ENCODE measurements around the gene CREM.
A peak's percentile ranks its signal among the peaks of the same experiment; 100 is the strongest.

CREM gene

GRCh38 chr10:35224045-35224740 is 97.5 kb downstream of the CREM start:
- DNase-seq, result no peak

DNA sequence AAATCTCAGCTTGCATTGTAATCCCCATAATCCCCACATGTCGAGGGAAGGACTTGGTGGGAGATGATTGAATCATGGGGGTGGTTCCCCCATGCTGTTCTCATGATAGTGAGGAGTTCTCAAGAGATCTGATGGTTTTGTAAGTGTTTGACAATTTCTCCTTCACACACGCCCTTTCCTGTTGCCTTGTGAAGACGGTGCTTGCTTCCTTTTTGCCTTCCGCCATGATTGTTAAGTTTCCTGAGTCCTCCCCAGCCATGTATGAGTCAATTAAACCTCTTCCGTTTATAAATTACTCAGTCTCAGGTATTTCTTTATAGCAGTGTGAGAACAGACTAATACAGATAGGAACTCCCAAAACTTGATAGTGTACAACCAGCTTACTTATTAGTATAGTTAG is 98.6 kb downstream of the CREM start:
- DNase-seq, result no peak

DNA sequence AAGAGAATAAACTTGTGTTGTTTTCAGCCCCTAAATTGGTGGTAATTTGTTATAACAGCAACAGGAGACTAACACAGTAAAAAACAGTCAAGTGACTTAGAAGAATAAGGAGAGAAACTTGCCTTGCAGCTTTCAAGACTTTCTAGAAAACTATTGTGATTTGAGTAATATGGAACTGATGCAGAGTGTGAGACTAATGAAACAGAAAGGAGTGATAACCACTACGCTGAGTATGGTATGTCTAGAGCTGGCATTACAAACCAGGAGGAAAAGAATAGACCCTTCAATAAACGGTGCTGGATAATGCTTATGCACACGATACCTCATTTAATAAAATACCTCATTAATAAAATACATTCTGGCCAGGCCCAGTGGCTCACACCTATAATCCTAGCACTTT is 99.9 kb downstream of the CREM start:
- no peak for DNase-seq

- DNase-seq, result no peak
These were observed 101.4 kb downstream of the CREM start for GRCh38 chr10:35228058-35228457.

DNA sequence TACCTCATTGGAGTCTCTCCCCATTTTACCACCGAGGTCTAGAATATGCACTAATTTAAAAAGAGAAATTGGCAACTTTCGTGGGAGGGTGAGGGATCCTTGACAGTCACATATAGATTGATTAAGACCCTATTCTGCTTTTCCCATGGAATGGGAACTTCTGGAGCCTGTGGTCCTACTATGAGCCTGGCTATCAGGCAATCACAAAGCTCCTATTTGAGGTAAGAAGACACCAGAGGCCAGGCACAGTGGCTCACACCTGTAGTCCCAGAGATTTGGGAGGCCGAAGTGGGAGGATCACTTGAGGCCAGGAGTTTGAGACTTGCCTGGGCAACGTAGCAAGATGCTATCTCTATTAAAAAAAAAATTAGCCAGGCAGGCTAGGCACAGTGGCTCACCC is 105.0 kb downstream of the CREM start:
- no peak for DNase-seq

DNA sequence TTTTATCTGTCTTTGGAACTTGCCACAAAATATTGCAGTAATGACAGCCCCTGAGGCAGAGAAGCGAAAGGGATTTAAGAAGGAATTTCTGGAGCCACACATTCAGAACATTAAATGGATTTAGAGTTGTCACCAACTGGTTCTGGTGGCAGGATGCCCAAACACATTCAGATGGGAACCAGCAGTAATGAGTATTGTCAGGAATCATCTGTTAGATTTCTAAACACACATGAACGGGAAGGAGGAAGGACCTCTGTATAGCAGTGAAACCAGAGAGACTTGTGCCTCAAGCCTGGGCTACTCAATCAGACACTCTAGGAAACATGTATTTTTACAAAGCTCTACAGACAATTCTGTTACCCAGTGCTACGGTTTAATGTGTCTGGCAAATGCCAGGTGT is 105.9 kb downstream of the CREM start:
- DNase-seq, result no peak

DNA sequence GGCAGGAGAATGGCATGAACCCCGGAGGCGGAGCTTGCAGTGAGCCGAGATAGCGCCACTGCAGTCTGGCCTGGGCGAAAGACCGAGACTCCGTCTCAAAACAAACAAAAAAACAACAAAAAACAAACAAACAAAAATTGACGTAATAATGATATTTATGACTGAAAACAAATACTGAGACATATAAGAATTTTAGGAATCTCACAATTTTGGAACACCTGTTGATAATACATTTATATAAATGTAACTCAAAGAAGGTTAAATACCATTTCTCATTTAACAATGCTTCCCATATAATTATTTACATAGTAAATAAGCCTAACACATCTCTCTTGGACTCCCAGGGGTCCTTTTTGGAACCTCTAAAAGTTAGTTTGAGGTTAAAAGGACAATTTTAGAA is 107.4 kb downstream of the CREM start:
- DNase-seq, result no peak

DNA sequence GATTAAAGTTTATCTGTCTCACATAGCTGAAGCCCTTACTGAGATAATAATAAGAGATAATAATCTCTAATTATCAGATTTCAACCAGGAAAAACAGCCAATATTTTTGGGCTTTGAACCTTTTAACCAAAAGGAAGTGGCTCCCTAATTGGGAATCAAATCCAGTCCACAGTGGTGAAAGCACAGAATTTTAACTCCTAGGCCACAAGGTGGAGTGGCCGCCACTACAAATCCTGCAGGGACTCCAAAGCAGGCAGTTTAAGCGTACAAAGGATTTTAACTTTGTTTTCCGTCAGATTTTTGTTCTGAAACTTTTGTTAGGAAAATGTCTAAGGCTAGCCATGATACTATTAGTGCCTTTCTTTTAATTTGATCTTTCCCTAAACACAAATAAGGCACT is 110.1 kb downstream of the CREM start:
- no peak for DNase-seq

DNA sequence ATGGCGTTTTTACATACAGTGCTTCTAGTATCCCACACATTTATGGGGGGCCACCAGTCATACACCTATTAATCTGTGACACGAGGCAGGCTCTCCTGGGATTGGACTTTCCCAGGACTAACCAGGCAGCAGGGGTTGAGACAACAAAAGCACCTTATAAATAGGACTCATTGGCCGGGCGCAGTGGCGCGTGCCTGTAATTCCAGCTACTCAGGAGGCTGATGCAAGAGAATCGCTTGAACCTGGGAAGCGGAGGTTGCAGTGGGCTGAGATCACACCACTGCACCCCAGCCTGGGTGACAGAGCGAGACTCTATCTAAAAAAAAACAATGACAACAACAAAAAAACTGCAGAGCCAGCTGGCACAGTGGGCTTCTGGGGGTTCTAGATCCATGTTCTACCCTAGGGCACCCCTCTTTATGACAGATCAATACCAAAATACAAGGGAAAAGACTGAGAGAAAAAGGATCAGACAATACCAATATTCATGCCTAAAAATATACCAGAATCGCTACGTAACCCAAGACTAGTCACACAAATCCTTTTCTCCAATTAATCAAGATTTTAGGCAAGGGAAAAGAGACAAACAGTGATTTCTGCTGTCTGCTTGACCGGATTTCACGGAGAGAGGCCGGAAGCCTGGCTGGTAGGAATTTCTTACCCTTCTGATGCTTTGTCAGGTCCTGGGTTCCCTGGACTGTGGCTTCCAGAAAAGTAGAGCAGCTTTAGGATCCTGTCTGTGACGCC is 111.3 kb downstream of the CREM start:
- DNase-seq, result no peak

- DNase-seq, result no peak
These were observed 117.9 kb downstream of the CREM start for GRCh38 chr10:35244549-35244948.

DNA sequence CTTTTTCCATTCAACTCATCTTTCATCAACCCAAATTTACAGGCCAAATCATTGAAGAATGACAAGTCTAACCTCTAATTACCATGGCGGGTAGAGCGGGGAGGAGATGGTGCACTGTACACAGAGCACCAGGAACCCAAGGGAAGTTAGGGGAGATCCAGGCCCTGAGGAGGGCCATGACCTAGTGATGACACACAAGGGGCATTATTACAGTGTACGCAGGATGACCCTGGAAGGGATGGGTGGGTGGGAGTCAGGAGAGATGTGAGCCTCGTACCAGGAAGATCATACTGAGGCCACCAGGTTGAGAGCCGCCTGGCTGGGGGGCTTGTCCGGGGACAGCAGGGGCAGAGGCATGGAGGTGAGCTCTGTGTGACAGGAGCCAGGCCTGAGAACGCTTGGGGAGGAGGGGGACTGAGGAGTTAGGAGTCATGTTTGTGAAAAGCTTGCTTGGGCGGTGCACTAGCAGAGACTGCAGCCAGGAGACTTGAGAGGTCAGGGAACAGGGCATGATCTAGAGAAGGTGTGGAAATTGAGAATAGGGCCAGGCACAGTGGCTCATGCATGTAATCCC is 120.2 kb downstream of the CREM start:
- no peak for DNase-seq

- no peak for DNase-seq
These were observed 124.9 kb downstream of the CREM start for GRCh38 chr10:35251373-35252100.

DNA sequence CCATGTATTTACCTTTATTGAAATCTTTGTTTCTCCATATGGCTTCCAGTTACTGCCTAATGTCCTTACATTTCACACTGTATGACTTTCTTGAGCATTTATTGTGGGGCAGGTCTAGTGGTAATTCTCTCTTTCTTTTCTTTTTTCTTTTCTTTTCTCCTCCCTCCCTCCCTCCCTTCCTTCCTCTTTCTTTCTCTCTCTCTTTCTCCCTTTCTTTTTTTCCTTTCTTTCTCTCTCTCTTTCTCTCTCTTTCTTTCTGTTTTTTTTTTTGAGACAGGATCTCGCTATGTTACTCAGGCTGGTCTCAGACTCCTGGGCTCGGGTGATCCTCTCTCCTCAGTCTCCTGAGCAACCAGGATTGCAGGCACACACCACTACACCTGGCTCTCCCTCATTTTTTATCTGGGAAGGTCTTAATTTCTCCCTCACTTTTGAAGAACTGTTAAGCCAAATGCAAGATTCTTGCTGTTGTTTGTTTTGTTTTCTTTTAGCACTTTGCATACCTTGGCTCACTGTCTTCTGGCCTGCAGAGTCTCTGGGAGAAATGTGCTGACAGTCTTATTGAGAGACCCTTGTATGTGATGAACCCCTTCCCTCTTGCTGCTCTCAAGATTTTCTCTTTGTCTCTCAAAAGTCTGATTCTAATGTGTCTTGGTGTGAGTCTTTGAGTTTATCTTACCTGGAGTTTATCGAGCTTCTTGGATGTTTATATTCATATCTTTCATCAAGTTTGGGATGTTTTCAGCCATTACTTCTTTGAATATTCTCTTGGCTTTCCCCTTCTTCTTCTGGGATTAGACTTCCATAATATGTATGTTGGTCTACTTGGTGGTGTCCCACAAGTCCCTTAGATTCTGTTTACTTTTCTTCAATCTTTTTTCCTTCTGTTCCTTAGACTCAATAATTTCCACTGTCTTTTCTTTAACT is 130.7 kb downstream of the CREM start:
- no peak for DNase-seq

- DNase-seq, result peak; percentile 5
These were observed 133.2 kb downstream of the CREM start for GRCh38 chr10:35259769-35260397.

GRCh38 chr10:35262436-35262835 is 135.8 kb downstream of the CREM start:
- DNase-seq, result no peak
